Measurements from ENCODE around the gene LCN1.

Gene LCN1

GRCh38 chr9:135520916-135521607 is at the start of gene LCN1:
Gene LCN1, plus strand, starts transcription at chr9:135521440. Its CDS starts 58 bp downstream, at chr9:135521498.
- DNase-seq = no peak

- no peak for DNase-seq
Measured at GRCh38 chr9:135471791-135472640, 49.2 kb upstream of the LCN1 start.

- no peak for DNase-seq
Measured at GRCh38 chr9:135473972-135474543, 47.2 kb upstream of the LCN1 start.

- DNase-seq = no peak
Measured at GRCh38 chr9:135474915-135475314, 46.3 kb upstream of the LCN1 start.

GRCh38 chr9:135476561-135477355 is 44.5 kb upstream of the LCN1 start:
- no peak for DNase-seq

- DNase-seq = no peak
Measured at GRCh38 chr9:135478191-135478590, 43.0 kb upstream of the LCN1 start.

GRCh38 chr9:135478829-135479468 is 42.3 kb upstream of the LCN1 start:
- no peak for DNase-seq

- DNase-seq = no peak
Measured at GRCh38 chr9:135479469-135480052, 41.7 kb upstream of the LCN1 start, which contains the start of gene PPP1R26. Gene PPP1R26, plus strand, starts transcription at chr9:135479782. Its CDS starts 4,729 bp downstream, at chr9:135484511.

GRCh38 chr9:135480071-135480939 is 40.9 kb upstream of the LCN1 start:
- no peak for DNase-seq

- DNase-seq = no peak
Measured at GRCh38 chr9:135480940-135481310, 40.3 kb upstream of the LCN1 start.

GRCh38 chr9:135482015-135482754 is 39.1 kb upstream of the LCN1 start:
- no peak for DNase-seq

- no peak for DNase-seq
Measured at GRCh38 chr9:135484460-135485277, 36.6 kb upstream of the LCN1 start.

GRCh38 chr9:135485385-135485784 is 35.9 kb upstream of the LCN1 start:
- no peak for DNase-seq

- DNase-seq = no peak
Measured at GRCh38 chr9:135485832-135486231, 35.4 kb upstream of the LCN1 start.

GRCh38 chr9:135486267-135487065 is 34.8 kb upstream of the LCN1 start:
- no peak for DNase-seq

- DNase-seq = no peak
Measured at GRCh38 chr9:135487281-135488012, 33.8 kb upstream of the LCN1 start.

GRCh38 chr9:135488013-135488330 is 33.3 kb upstream of the LCN1 start:
- no peak for DNase-seq

GRCh38 chr9:135488527-135488926 is 32.7 kb upstream of the LCN1 start:
- no peak for DNase-seq
